Tibial nerve (tissue), 4 donors: Measurements from ENCODE around the gene AIFM3. TPM values are rescaled to one million over a fixed set of nuclear protein-coding genes. Genes with fewer than 3 reads are reported as not detected.

Experiments
- DNase-seq, 2 donors: peaks; one replicate each; pipeline ENCODE4 v3.0.0-alpha.2; 2019; ENCODE audit warnings: low spot score in 2 of 2
- H3K27ac ChIP-seq, 4 donors: fragments of 200-600 bp; sonication (generic) in 3 of 4; one replicate each; pipeline ENCODE4 v1.5.1; 2017 to 2019; ENCODE audit warnings: mild to moderate bottlenecking in 1 of 4
- H3K27me3 ChIP-seq, 2 donors: fragments of 200-600 bp; sonication (generic) in 1 of 2; one replicate each; pipeline versions ENCODE4 v1.5.1 to v1.6.0; 2017 to 2019
- H3K36me3 ChIP-seq, 3 donors: fragments of 200-600 bp; sonication (generic); one replicate each; pipeline ENCODE4 v1.5.1; 2018 to 2019
- H3K4me1 ChIP-seq, 4 donors: fragments of 200-600 bp; sonication (generic) in 3 of 4; one replicate each; pipeline ENCODE4 v1.5.1; 2017 to 2019
- H3K4me3 ChIP-seq, 4 donors: fragments of 200-600 bp; sonication (generic) in 3 of 4; one replicate each; pipeline ENCODE4 v1.5.1; 2017 to 2019; ENCODE audit warnings: mild to moderate bottlenecking in 1 of 4, moderate library complexity in 1 of 4
- H3K9me3 ChIP-seq, 4 donors: fragments of 200-600 bp; sonication (generic) in 3 of 4; one replicate each; pipeline ENCODE4 v1.5.1; 2017 to 2019
- EP300 ChIP-seq, 2 donors: sonication (generic); formaldehyde crosslinking; IDR thresholded peaks; one replicate each; pipeline ENCODE4 v1.6.1; 2017; ENCODE audit warnings: antibody characterized with exemption in 2 of 2, mild to moderate bottlenecking in 1 of 2
- POLR2A ChIP-seq, 2 donors: fragments of 450-650 bp; IDR thresholded peaks; one replicate each; pipeline ENCODE4 v1.6.1; 2017; ENCODE audit warnings: antibody characterized with exemption in 2 of 2, mild to moderate bottlenecking in 2 of 2, moderate library complexity in 2 of 2
- WGBS, 2 donors: methylation state at CpG; one replicate each; pipeline ENCODE4 v1.1.5; 2018; 5-methylcytosine and 5-hydroxymethylcytosine counted together
- total RNA-seq, 4 donors: library from RNA; depleted of rRNA; stranded (reverse); fragments of >200 nt; gene quantifications; one replicate each; pipeline ENCODE4 v1.1.0, GENCODE V29; 2016
- TF ChIP-seq, protein P1 (sequence below), 5 experiments: fragments of 200-600 bp in 3 of 5; fragments of 450-650 bp in 2 of 5; sonication (generic) in 3 of 5; IDR thresholded peaks; one replicate each; pipeline ENCODE4 v1.5.1; 2016 to 2019; ENCODE audit warnings: antibody characterized with exemption in 5 of 5, mild to moderate bottlenecking in 3 of 5, moderate library complexity in 2 of 5

Gene AIFM3
- total RNA-seq, 4 donors from 2014 or later, result 0.59 to 3.1 (median 1.8) TPM

DNA sequence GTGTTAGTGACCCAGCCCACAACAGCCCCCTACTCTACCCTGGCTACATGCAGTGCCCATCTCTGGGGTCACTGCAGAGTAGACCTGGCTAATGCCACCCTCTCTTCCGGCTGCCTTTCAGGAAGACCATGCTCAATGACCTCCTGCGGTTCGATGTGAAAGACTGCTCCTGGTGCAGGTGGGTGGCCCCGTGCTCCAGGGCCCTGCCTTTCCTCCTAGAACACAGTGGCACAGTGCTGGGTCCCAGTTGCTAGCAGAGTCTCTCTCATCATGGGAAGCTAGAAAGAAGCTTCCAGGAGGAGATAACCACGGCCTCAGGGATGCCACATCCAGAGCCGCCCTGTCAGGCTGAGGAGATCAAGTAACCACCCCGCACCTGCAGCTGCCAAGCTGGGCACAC is 18.7 kb downstream of the AIFM3 start:
- H3K27ac ChIP-seq, result no peak overlapping the region
- DNase-seq, result no peak
- no peak overlapping the region for H3K4me3 ChIP-seq
- H3K9me3 ChIP-seq, result no peaks in the 10 kb centered on the region
- peaks cover 0 to 65% (median 0%) of the 10 kb centered on the region in 3 donors for H3K36me3 ChIP-seq
- H3K4me1 ChIP-seq, result peaks cover 0 to 33% (median 18%) of the 10 kb centered on the region in 4 donors
- no peaks in the 10 kb centered on the region for H3K27me3 ChIP-seq
- TF ChIP-seq EP300 (IDR thresholded peaks at IDR 0.05) (no peak), POLR2A (IDR thresholded peaks at IDR 0.05) (no peak)
- TF ChIP-seq, protein P1, sequence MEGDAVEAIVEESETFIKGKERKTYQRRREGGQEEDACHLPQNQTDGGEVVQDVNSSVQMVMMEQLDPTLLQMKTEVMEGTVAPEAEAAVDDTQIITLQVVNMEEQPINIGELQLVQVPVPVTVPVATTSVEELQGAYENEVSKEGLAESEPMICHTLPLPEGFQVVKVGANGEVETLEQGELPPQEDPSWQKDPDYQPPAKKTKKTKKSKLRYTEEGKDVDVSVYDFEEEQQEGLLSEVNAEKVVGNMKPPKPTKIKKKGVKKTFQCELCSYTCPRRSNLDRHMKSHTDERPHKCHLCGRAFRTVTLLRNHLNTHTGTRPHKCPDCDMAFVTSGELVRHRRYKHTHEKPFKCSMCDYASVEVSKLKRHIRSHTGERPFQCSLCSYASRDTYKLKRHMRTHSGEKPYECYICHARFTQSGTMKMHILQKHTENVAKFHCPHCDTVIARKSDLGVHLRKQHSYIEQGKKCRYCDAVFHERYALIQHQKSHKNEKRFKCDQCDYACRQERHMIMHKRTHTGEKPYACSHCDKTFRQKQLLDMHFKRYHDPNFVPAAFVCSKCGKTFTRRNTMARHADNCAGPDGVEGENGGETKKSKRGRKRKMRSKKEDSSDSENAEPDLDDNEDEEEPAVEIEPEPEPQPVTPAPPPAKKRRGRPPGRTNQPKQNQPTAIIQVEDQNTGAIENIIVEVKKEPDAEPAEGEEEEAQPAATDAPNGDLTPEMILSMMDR (IDR thresholded peaks at IDR 0.05), result no peak
- 92 to 100% methylated on average over 7 of the region's 7 CpGs for WGBS, 2 donors

- TF ChIP-seq EP300 (IDR thresholded peaks at IDR 0.05) (no peak), POLR2A (IDR thresholded peaks at IDR 0.05) (no peak)
- TF ChIP-seq, protein P1 (IDR thresholded peaks at IDR 0.05), result no peak
- Histone ChIP-seq H3K9me3 (no peaks in the 10 kb centered on the region), H3K27me3 (no peaks in the 10 kb centered on the region), H3K27ac (no peak overlapping the region), H3K4me3 (no peak overlapping the region), H3K4me1 (peaks cover 0 to 27% (median 12%) of the 10 kb centered on the region in 4 donors), H3K36me3 (peaks cover 0 to 71% (median 1%) of the 10 kb centered on the region in 3 donors)
- no peak for DNase-seq
- WGBS, 2 donors, result 96 to 100% methylated on average over 1 of the region's 1 CpG
These were observed 19.3 kb downstream of the AIFM3 start for GRCh38 chr22:20986365-20986764.

GRCh38 chr22:20987375-20987774 is 20.3 kb downstream of the AIFM3 start:
- Histone ChIP-seq H3K9me3 (no peaks in the 10 kb centered on the region), H3K27me3 (no peaks in the 10 kb centered on the region), H3K27ac (no peak overlapping the region), H3K4me1 (peaks cover 0 to 25% (median 10%) of the 10 kb centered on the region in 4 donors), H3K36me3 (peaks cover 0 to 82% (median 4%) of the 10 kb centered on the region in 3 donors), H3K4me3 (no peak overlapping the region)
- DNase-seq, result no peak
- TF ChIP-seq, protein P1 (IDR thresholded peaks at IDR 0.05), result no peak
- no peak for TF ChIP-seq POLR2A (IDR thresholded peaks at IDR 0.05)
- no peak for TF ChIP-seq EP300 (IDR thresholded peaks at IDR 0.05)
- 88 to 90% methylated on average over 14 of the region's 14 CpGs for WGBS, 2 donors

DNA sequence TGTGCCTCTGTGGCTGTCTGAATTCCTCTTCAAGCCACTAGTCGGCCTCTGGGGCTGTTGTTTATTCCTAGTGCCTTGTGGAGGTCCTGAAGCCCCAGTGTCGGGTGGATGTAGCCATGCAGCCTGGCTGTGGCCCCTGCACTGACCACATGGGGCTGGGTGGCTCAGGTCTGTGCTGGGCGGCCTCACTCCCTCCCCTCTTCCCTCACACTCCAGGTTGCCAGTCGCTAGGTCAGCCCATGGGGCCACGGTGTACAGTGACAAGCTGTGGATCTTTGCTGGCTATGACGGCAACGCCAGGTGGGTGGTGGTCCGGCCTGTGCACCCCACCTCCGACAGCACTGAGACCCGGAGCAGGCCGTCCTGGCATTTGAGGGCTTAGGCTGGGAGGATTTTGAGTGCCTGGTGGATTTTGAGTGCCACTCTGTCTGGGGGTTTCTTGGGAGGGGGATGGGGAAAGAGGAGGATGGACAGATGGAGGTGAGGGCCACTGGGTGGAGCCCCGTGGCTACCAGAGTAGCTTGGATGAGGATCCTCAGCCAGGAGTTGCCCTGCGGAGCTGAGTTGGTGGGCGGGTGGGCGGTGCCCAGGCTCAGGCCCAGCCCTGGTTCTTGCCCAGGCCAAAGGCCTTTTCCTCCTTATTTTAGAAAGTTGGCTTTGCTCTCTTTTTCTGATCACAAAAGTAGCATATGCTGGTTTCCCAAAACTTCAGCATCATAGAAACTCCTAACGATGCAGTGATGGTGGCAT is 21.7 kb downstream of the AIFM3 start:
- H3K27ac ChIP-seq, result no peak overlapping the region
- peaks cover 0 to 12% (median under 1%) of the 10 kb centered on the region in 4 donors for H3K4me1 ChIP-seq
- no peaks in the 10 kb centered on the region for H3K27me3 ChIP-seq
- 84 to 85% methylated on average over 16 of the region's 16 CpGs for WGBS, 2 donors
- peaks cover 3 to 95% (median 4%) of the 10 kb centered on the region in 3 donors for H3K36me3 ChIP-seq
- no peak for TF ChIP-seq EP300 (IDR thresholded peaks at IDR 0.05)
- no peak for TF ChIP-seq POLR2A (IDR thresholded peaks at IDR 0.05)
- TF ChIP-seq, protein P1 (IDR thresholded peaks at IDR 0.05), result no peak
- no peak overlapping the region for H3K4me3 ChIP-seq
- DNase-seq, result no peak
- H3K9me3 ChIP-seq, result no peaks in the 10 kb centered on the region
